GM18505 (cell line): ENCODE results near the gene FBXW11.

ENCODE experiments used
- ATAC-seq: cut with Tn5 transposase; IDR thresholded peaks from one replicate; pipeline ENCODE4 v1.9.1; 2021; ENCODE audit not compliant: unreplicated experiment
- POLR2A ChIP-seq: IDR thresholded peaks from 4 replicates; pipeline ENCODE4 v1.6.1; 2011; ENCODE audit warnings: borderline replicate concordance; ENCODE audit not compliant: insufficient read depth, insufficient read length; ENCODE audit errors: extremely low read depth

Gene FBXW11

GRCh38 chr5:171835066-171835465, 171.4 kb downstream of the FBXW11 start:
- ATAC-seq: no peak

GRCh38 chr5:171834461-171834860, 172.0 kb downstream of the FBXW11 start:
- no peak for ATAC-seq
- TF ChIP-seq POLR2A: no peak

More at GRCh38 chr5:171835066-171835465, 171.4 kb downstream of the FBXW11 start:
- no peak for TF ChIP-seq POLR2A

GRCh38 chr5:171832775-171833174, 173.7 kb downstream of the FBXW11 start:
- no peak for TF ChIP-seq POLR2A
- no peak for ATAC-seq

- ATAC-seq: no peak
- no peak for TF ChIP-seq POLR2A
These were observed 175.8 kb downstream of the FBXW11 start for GRCh38 chr5:171830686-171831085.

GRCh38 chr5:171827162-171827561, 179.3 kb downstream of the FBXW11 start:
- no peak for ATAC-seq

GRCh38 chr5:171826132-171826531, 180.3 kb downstream of the FBXW11 start:
- TF ChIP-seq POLR2A: no peak
- no peak for ATAC-seq

More at GRCh38 chr5:171827162-171827561, 179.3 kb downstream of the FBXW11 start:
- no peak for TF ChIP-seq POLR2A

- no peak for ATAC-seq
- TF ChIP-seq POLR2A: no peak
These were observed 181.4 kb downstream of the FBXW11 start for GRCh38 chr5:171825051-171825450.

GRCh38 chr5:171823269-171823668, 183.2 kb downstream of the FBXW11 start:
- no peak for TF ChIP-seq POLR2A
- ATAC-seq: no peak

- ATAC-seq: no peak
- TF ChIP-seq POLR2A: no peak
These were observed 185.2 kb downstream of the FBXW11 start for GRCh38 chr5:171821286-171821685.

- no peak for TF ChIP-seq POLR2A
- no peak for ATAC-seq
These were observed 185.9 kb downstream of the FBXW11 start for GRCh38 chr5:171820561-171820960.

- ATAC-seq: no peak
- TF ChIP-seq POLR2A: no peak
These were observed 189.8 kb downstream of the FBXW11 start for GRCh38 chr5:171816666-171817065.

GRCh38 chr5:171813813-171814490, 192.5 kb downstream of the FBXW11 start:
- ATAC-seq: no peak
- TF ChIP-seq POLR2A: no peak

GRCh38 chr5:171813270-171813669, 193.2 kb downstream of the FBXW11 start:
- TF ChIP-seq POLR2A: no peak
- ATAC-seq: no peak
